Measurements from ENCODE around the gene HSDL2. TPM values are rescaled to one million over a fixed set of nuclear protein-coding genes. Genes with fewer than 3 reads are reported as not detected.
A peak's percentile ranks its signal among the peaks of the same experiment; 100 is the strongest.

Gene HSDL2
- total RNA-seq: 10 to 100 TPM; 25.9 to 28.5 TPM

- H3K9me3 Mint-ChIP-seq: no peaks in the 10 kb centered on the region
- intact Hi-C loops (cut with micrococcal nuclease): loop anchor here (1.0 to 5.0 kb wide), 3 partner anchors 413 to 841 kb away; partner anchors contain the start of genes FKBP15, GNG10 and SLC31A1
- H3K36me3 Mint-ChIP-seq (ENCODE audit: low read depth): no peaks in the 10 kb centered on the region
- H3K4me1 Mint-ChIP-seq (ENCODE audit: low read depth): peaks cover 39% of the 10 kb centered on the region
- H3K27ac Mint-ChIP-seq: peak within 1 kb of the TSS; percentile 99
- CTCF ChIA-PET: interaction anchor here (0.6 to 3.7 kb wide), 10 partner anchors 18 to 413 kb away, joined by 3 to 24 read pairs (median 4); partner anchors contain the start of genes INIP, KIAA1958 and PTBP3
- DNase-seq: peak; percentile 43
- H3K4me3 Mint-ChIP-seq: peak within 1 kb of the TSS; percentile 100
- H3K27me3 Mint-ChIP-seq (ENCODE audit: low read depth): no peaks in the 10 kb centered on the region
Observed at GRCh38 chr9:112380102-112380824, at the start of gene HSDL2. Gene HSDL2, plus strand, starts transcription at chr9:112380108. Its CDS starts 56 bp downstream, at chr9:112380164.

- H3K27ac Mint-ChIP-seq: no peak overlapping the region
- intact Hi-C loops (cut with micrococcal nuclease): loop anchor here (1.0 to 5.0 kb wide), 7 partner anchors 14 to 891 kb away; partner anchors contain the start of genes FKBP15, KIAA1958, PTGR1 and SLC31A1
- peak overlapping the region; percentile 86 for H3K4me3 Mint-ChIP-seq
- H3K27me3 Mint-ChIP-seq (ENCODE audit: low read depth): no peaks in the 10 kb centered on the region
- peaks cover 41% of the 10 kb centered on the region for H3K4me1 Mint-ChIP-seq (ENCODE audit: low read depth)
- CTCF ChIA-PET: interaction anchor here (1.0 to 2.0 kb wide), 3 partner anchors 11 to 417 kb away, joined by 3 to 7 read pairs (median 5); no protein-coding TSS in a partner anchor
- no peaks in the 10 kb centered on the region for H3K9me3 Mint-ChIP-seq
- no peak for DNase-seq
- no peaks in the 10 kb centered on the region for H3K36me3 Mint-ChIP-seq (ENCODE audit: low read depth)
Observed at GRCh38 chr9:112331674-112331952, 48.3 kb upstream of the HSDL2 start.

GRCh38 chr9:112332214-112332613, 47.7 kb upstream of the HSDL2 start:
- H3K36me3 Mint-ChIP-seq (ENCODE audit: low read depth): no peaks in the 10 kb centered on the region
- H3K4me1 Mint-ChIP-seq (ENCODE audit: low read depth): peaks cover 37% of the 10 kb centered on the region
- H3K27ac Mint-ChIP-seq: peak overlapping the region; percentile 89
- no peaks in the 10 kb centered on the region for H3K9me3 Mint-ChIP-seq
- no peaks in the 10 kb centered on the region for H3K27me3 Mint-ChIP-seq (ENCODE audit: low read depth)
- peak overlapping the region; percentile 86 for H3K4me3 Mint-ChIP-seq
- CTCF ChIA-PET: interaction anchor here (1.0 to 2.0 kb wide), 4 partner anchors 12 to 417 kb away, joined by 3 to 7 read pairs (median 4); no protein-coding TSS in a partner anchor
- DNase-seq: no peak
- intact Hi-C loops (cut with micrococcal nuclease): loop anchor here (1.0 to 5.0 kb wide), 8 partner anchors 83 to 890 kb away; partner anchors contain the start of genes DNAJC25, FKBP15, KIAA1958 and PTGR1

GRCh38 chr9:112332674-112332976, 47.3 kb upstream of the HSDL2 start:
- H3K9me3 Mint-ChIP-seq: no peaks in the 10 kb centered on the region
- H3K4me1 Mint-ChIP-seq (ENCODE audit: low read depth): peaks cover 33% of the 10 kb centered on the region
- no peaks in the 10 kb centered on the region for H3K36me3 Mint-ChIP-seq (ENCODE audit: low read depth)
- H3K4me3 Mint-ChIP-seq: peak overlapping the region; percentile 86
- H3K27me3 Mint-ChIP-seq (ENCODE audit: low read depth): no peaks in the 10 kb centered on the region
- DNase-seq: no peak
- intact Hi-C loops (cut with micrococcal nuclease): loop anchor here (1.0 to 5.0 kb wide), 8 partner anchors 84 to 890 kb away; partner anchors contain the start of genes DNAJC25, FKBP15, KIAA1958 and PTGR1
- H3K27ac Mint-ChIP-seq: peak overlapping the region; percentile 89
- CTCF ChIA-PET: interaction anchor here (1.0 to 2.0 kb wide), 4 partner anchors 12 to 418 kb away, joined by 3 to 7 read pairs (median 4); no protein-coding TSS in a partner anchor

- Mint-ChIP-seq H3K4me1 (ENCODE audit: low read depth) (peaks cover 28% of the 10 kb centered on the region), H3K9me3 (no peaks in the 10 kb centered on the region), H3K36me3 (ENCODE audit: low read depth) (no peaks in the 10 kb centered on the region), H3K27me3 (ENCODE audit: low read depth) (no peaks in the 10 kb centered on the region), H3K27ac (peak within 1 kb of the TSS; percentile 95), H3K4me3 (peak within 1 kb of the TSS; percentile 90)
- intact Hi-C loops (cut with micrococcal nuclease): loop anchor here (1.0 to 5.0 kb wide), 14 partner anchors 46 to 889 kb away; partner anchors contain the start of genes DNAJC25, FKBP15, INIP and KIAA1958
- peak; percentile 78 for DNase-seq
- CTCF ChIA-PET: interaction anchor here (0.9 to 2.0 kb wide), 8 partner anchors 13 to 385 kb away, joined by 3 to 7 read pairs (median 4); partner anchors contain the start of genes HSDL2 and INIP
Observed at GRCh38 chr9:112332977-112333638, 46.8 kb upstream of the HSDL2 start, which contains the start of gene PTBP3. Gene PTBP3, minus strand, starts transcription at chr9:112333619. Its CDS starts 35,754 bp downstream, at chr9:112297865.

GRCh38 chr9:112333639-112334431, 46.1 kb upstream of the HSDL2 start:
- peak overlapping the region; percentile 90 for H3K4me3 Mint-ChIP-seq
- no peaks in the 10 kb centered on the region for H3K27me3 Mint-ChIP-seq (ENCODE audit: low read depth)
- peak overlapping the region; percentile 95 for H3K27ac Mint-ChIP-seq
- intact Hi-C loops (cut with micrococcal nuclease): loop anchor here (1.0 to 5.0 kb wide), 19 partner anchors 21 to 888 kb away; partner anchors contain the start of genes DNAJC25, FKBP15, INIP and KIAA1958
- CTCF ChIA-PET: interaction anchor here (0.9 to 2.0 kb wide), 6 partner anchors 14 to 384 kb away, joined by 3 to 7 read pairs (median 4); partner anchors contain the start of genes HSDL2 and INIP
- H3K36me3 Mint-ChIP-seq (ENCODE audit: low read depth): no peaks in the 10 kb centered on the region
- H3K9me3 Mint-ChIP-seq: no peaks in the 10 kb centered on the region
- DNase-seq: peak; percentile 93
- peaks cover 21% of the 10 kb centered on the region for H3K4me1 Mint-ChIP-seq (ENCODE audit: low read depth)

GRCh38 chr9:112334432-112334841, 45.5 kb upstream of the HSDL2 start:
- CTCF ChIA-PET: interaction anchor here (1.1 to 1.2 kb wide), 2 partner anchors 45 to 238 kb away, joined by 4 to 5 read pairs; no protein-coding TSS in a partner anchor
- intact Hi-C loops (cut with micrococcal nuclease): loop anchor here (1.0 to 5.0 kb wide), 11 partner anchors 21 to 888 kb away; partner anchors contain the start of genes FKBP15, KIAA1958, PTGR1 and SLC31A1

GRCh38 chr9:112337547-112337946, 42.4 kb upstream of the HSDL2 start:
- Mint-ChIP-seq H3K4me3 (no peak overlapping the region), H3K4me1 (ENCODE audit: low read depth) (peaks cover 4% of the 10 kb centered on the region), H3K9me3 (no peaks in the 10 kb centered on the region), H3K36me3 (ENCODE audit: low read depth) (no peaks in the 10 kb centered on the region), H3K27me3 (ENCODE audit: low read depth) (no peaks in the 10 kb centered on the region), H3K27ac (no peak overlapping the region)
- CTCF ChIA-PET: interaction anchor here (0.6 to 1.7 kb wide), 3 partner anchors 22 to 241 kb away, joined by 3 to 7 read pairs (median 3); no protein-coding TSS in a partner anchor
- DNase-seq: no peak
- intact Hi-C loops (cut with micrococcal nuclease): no loop called here

More at GRCh38 chr9:112334432-112334841, 45.5 kb upstream of the HSDL2 start:
- Mint-ChIP-seq H3K9me3 (no peaks in the 10 kb centered on the region), H3K27me3 (ENCODE audit: low read depth) (no peaks in the 10 kb centered on the region), H3K36me3 (ENCODE audit: low read depth) (no peaks in the 10 kb centered on the region), H3K4me3 (peak overlapping the region; percentile 90), H3K4me1 (ENCODE audit: low read depth) (peaks cover 20% of the 10 kb centered on the region), H3K27ac (peak overlapping the region; percentile 95)
- DNase-seq: peak; percentile 82

GRCh38 chr9:112338561-112338960, 41.3 kb upstream of the HSDL2 start:
- no peaks in the 10 kb centered on the region for H3K36me3 Mint-ChIP-seq (ENCODE audit: low read depth)
- H3K27me3 Mint-ChIP-seq (ENCODE audit: low read depth): no peaks in the 10 kb centered on the region
- H3K4me3 Mint-ChIP-seq: no peak overlapping the region
- H3K4me1 Mint-ChIP-seq (ENCODE audit: low read depth): peaks cover 4% of the 10 kb centered on the region
- CTCF ChIA-PET: no interaction called here
- intact Hi-C loops (cut with micrococcal nuclease): no loop called here
- peak; percentile 15 for DNase-seq
- H3K9me3 Mint-ChIP-seq: no peaks in the 10 kb centered on the region
- no peak overlapping the region for H3K27ac Mint-ChIP-seq

GRCh38 chr9:112339886-112340285, 40.0 kb upstream of the HSDL2 start:
- intact Hi-C loops (cut with micrococcal nuclease): no loop called here
- no peaks in the 10 kb centered on the region for H3K4me1 Mint-ChIP-seq (ENCODE audit: low read depth)
- no peaks in the 10 kb centered on the region for H3K36me3 Mint-ChIP-seq (ENCODE audit: low read depth)
- H3K27ac Mint-ChIP-seq: no peak overlapping the region
- DNase-seq: no peak
- H3K9me3 Mint-ChIP-seq: no peaks in the 10 kb centered on the region
- no peaks in the 10 kb centered on the region for H3K27me3 Mint-ChIP-seq (ENCODE audit: low read depth)
- no peak overlapping the region for H3K4me3 Mint-ChIP-seq
- CTCF ChIA-PET: no interaction called here

GRCh38 chr9:112341730-112342129, 38.2 kb upstream of the HSDL2 start:
- intact Hi-C loops (cut with micrococcal nuclease): no loop called here
- no peaks in the 10 kb centered on the region for H3K36me3 Mint-ChIP-seq (ENCODE audit: low read depth)
- H3K4me1 Mint-ChIP-seq (ENCODE audit: low read depth): no peaks in the 10 kb centered on the region
- no peak overlapping the region for H3K27ac Mint-ChIP-seq
- DNase-seq: no peak
- CTCF ChIA-PET: interaction anchor here (1.2 kb wide), 1 partner anchor 243 kb away, joined by 3 read pairs; no protein-coding TSS in a partner anchor
- H3K9me3 Mint-ChIP-seq: no peaks in the 10 kb centered on the region
- H3K4me3 Mint-ChIP-seq: no peak overlapping the region
- no peaks in the 10 kb centered on the region for H3K27me3 Mint-ChIP-seq (ENCODE audit: low read depth)

All from activated naive CD4-positive, alpha-beta T cell treated with anti-CD3 and anti-CD28 coated beads for 36 hours (primary cell).